ENCODE data around the gene ACOXL. TPM values are rescaled to one million over a fixed set of nuclear protein-coding genes. Genes with fewer than 3 reads are reported as not detected.

ACOXL gene
- total and polyA plus RNA-seq, 10 of the 15 experiments (the other 5 are each of a cell fraction or from before 2014, with no cell fraction given) = 0.05 to 1.3 (median 0.71) TPM

DNA sequence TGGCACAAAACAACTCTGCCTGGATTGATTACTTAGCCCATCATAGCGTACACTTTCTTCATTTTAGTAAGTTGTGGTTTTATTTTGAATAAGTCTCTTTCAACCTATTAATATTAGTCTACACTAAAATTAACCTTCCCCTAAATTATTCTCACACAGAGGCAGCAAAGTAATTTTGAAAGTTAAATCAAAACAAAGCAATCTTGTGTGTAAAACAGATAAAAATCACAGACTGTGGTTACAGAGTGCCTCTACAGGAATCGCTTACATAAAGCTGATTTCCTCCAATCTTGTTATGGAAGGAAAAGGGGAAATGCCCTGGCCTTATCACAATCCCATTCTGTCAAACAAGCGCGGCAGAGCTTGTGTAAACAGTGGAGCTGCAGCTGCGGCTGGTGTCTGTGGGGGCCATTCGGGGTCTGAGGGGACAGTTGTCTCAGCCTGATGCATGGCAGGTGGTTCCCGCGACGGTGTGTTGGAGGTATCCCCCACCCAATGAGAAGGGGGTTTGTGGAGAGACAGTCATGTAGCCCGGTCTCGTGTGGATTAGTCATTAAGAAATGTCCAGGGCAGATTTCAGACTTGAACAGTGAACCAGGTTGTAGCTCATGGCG lies 430.5 kb downstream of the ACOXL start (continued):
- TF ChIP-seq, protein P1, sequence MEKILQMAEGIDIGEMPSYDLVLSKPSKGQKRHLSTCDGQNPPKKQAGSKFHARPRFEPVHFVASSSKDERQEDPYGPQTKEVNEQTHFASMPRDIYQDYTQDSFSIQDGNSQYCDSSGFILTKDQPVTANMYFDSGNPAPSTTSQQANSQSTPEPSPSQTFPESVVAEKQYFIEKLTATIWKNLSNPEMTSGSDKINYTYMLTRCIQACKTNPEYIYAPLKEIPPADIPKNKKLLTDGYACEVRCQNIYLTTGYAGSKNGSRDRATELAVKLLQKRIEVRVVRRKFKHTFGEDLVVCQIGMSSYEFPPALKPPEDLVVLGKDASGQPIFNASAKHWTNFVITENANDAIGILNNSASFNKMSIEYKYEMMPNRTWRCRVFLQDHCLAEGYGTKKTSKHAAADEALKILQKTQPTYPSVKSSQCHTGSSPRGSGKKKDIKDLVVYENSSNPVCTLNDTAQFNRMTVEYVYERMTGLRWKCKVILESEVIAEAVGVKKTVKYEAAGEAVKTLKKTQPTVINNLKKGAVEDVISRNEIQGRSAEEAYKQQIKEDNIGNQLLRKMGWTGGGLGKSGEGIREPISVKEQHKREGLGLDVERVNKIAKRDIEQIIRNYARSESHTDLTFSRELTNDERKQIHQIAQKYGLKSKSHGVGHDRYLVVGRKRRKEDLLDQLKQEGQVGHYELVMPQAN (conservative IDR thresholded peaks at IDR 0.05) = no peak
- TF ChIP-seq TCF7 (IDR thresholded peaks at IDR 0.05; ENCODE audit: borderline replicate concordance) (no peak), IRF5 (IDR thresholded peaks at IDR 0.05; ENCODE audit: borderline replicate concordance) (no peak), BCL11A (IDR thresholded peaks at IDR 0.05; ENCODE audit: low read depth, low read length) (no peak), RBBP5 (conservative IDR thresholded peaks at IDR 0.05) (no peak), JUND (IDR thresholded peaks at IDR 0.05; ENCODE audit: low read depth, low read length) (no peak), CEBPB (IDR thresholded peaks at IDR 0.05; ENCODE audit: borderline replicate concordance in 1 of 2, low read depth in 2 of 2, low read length in 2 of 2) (no peak), HDAC6 (IDR thresholded peaks at IDR 0.05; ENCODE audit: unreplicated experiment) (no peak), ZSCAN29 (IDR thresholded peaks at IDR 0.05) (no peak), ATF3 (IDR thresholded peaks at IDR 0.05; ENCODE audit: borderline replicate concordance, extremely low read depth, low read depth, low read length) (no peak), GATAD2B (conservative IDR thresholded peaks at IDR 0.05; ENCODE audit: low read depth) (no peak), CREM (IDR thresholded peaks at IDR 0.05; ENCODE audit: low read depth) (no peak), ZNF274 (IDR thresholded peaks at IDR 0.05; ENCODE audit: insufficient read depth, insufficient read length) (no peak), IKZF2 (IDR thresholded peaks at IDR 0.05) (no peak), SPI1 (IDR thresholded peaks at IDR 0.05; ENCODE audit: borderline replicate concordance, insufficient read depth, low read depth, low read length) (peak; percentile 25; the same call in 1 of the 2 replicates), EZH2 (IDR thresholded peaks at IDR 0.05; ENCODE audit: borderline replicate concordance, control insufficient read depth, low read depth, low read length) (no peak)
- TF ChIP-seq, protein P2, sequence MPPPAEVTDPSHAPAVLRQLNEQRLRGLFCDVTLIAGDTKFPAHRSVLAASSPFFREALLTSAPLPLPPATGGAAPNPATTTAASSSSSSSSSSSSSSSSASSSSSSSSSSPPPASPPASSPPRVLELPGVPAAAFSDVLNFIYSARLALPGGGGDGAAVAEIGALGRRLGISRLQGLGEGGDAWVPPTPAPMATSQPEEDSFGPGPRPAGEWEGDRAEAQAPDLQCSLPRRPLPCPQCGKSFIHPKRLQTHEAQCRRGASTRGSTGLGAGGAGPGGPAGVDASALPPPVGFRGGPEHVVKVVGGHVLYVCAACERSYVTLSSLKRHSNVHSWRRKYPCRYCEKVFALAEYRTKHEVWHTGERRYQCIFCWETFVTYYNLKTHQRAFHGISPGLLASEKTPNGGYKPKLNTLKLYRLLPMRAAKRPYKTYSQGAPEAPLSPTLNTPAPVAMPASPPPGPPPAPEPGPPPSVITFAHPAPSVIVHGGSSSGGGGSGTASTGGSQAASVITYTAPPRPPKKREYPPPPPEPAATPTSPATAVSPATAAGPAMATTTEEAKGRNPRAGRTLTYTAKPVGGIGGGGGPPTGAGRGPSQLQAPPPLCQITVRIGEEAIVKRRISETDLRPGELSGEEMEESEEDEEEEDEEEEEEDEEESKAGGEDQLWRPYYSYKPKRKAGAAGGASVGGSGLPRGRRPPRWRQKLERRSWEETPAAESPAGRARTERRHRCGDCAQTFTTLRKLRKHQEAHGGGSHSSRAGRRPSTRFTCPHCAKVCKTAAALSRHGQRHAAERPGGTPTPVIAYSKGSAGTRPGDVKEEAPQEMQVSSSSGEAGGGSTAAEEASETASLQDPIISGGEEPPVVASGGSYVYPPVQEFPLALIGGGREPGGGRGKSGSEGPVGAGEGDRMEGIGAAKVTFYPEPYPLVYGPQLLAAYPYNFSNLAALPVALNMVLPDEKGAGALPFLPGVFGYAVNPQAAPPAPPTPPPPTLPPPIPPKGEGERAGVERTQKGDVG (CRISPR knock-in tag; IDR thresholded peaks at IDR 0.05) = no peak
- TF ChIP-seq, protein P3, sequence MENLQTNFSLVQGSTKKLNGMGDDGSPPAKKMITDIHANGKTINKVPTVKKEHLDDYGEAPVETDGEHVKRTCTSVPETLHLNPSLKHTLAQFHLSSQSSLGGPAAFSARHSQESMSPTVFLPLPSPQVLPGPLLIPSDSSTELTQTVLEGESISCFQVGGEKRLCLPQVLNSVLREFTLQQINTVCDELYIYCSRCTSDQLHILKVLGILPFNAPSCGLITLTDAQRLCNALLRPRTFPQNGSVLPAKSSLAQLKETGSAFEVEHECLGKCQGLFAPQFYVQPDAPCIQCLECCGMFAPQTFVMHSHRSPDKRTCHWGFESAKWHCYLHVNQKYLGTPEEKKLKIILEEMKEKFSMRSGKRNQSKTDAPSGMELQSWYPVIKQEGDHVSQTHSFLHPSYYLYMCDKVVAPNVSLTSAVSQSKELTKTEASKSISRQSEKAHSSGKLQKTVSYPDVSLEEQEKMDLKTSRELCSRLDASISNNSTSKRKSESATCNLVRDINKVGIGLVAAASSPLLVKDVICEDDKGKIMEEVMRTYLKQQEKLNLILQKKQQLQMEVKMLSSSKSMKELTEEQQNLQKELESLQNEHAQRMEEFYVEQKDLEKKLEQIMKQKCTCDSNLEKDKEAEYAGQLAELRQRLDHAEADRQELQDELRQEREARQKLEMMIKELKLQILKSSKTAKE (IDR thresholded peaks at IDR 0.05; ENCODE audit: low read depth, poor library complexity, severe bottlenecking) = no peak

Measured in GM12878 (cell line).